Ishikawa (cell line): ENCODE data around the gene PPA1.

Experiments used
- CEBPB ChIP-seq: IDR thresholded peaks from 2 replicates; pipeline ENCODE4 v1.6.1; 2012
- CREB1 ChIP-seq: IDR thresholded peaks from 2 replicates; pipeline ENCODE4 v1.6.1; 2012; ENCODE audit warnings: low read depth
- EGR1 ChIP-seq: IDR thresholded peaks from 2 replicates; pipeline ENCODE4 v1.6.1; 2012
- EP300 ChIP-seq: IDR thresholded peaks from 2 replicates; pipeline ENCODE4 v1.6.1; 2012; ENCODE audit warnings: borderline replicate concordance
- FOXM1 ChIP-seq: IDR thresholded peaks from 2 replicates; pipeline ENCODE4 v1.6.1; 2012; ENCODE audit warnings: low read depth, borderline replicate concordance
- MAX ChIP-seq: IDR thresholded peaks from 2 replicates; pipeline ENCODE4 v1.6.1; 2012
- NFIC ChIP-seq: IDR thresholded peaks from 2 replicates; pipeline ENCODE4 v1.6.1; 2012
- RAD21 ChIP-seq: IDR thresholded peaks from 2 replicates; pipeline ENCODE4 v1.6.1; 2012; ENCODE audit warnings: low read depth
- REST ChIP-seq: IDR thresholded peaks from 2 replicates; pipeline ENCODE4 v1.6.1; 2012; ENCODE audit warnings: low read depth, mild to moderate bottlenecking
- TAF1 ChIP-seq: IDR thresholded peaks from 2 replicates; pipeline ENCODE4 v1.6.1; 2012; ENCODE audit warnings: low read depth, mild to moderate bottlenecking
- TCF12 ChIP-seq: IDR thresholded peaks from 2 replicates; pipeline ENCODE4 v1.6.1; 2012; ENCODE audit warnings: low read depth
- TEAD4 ChIP-seq: IDR thresholded peaks from 2 replicates; pipeline ENCODE4 v1.6.1; 2012
- USF1 ChIP-seq: IDR thresholded peaks from 2 replicates; pipeline ENCODE4 v1.6.1; 2012
- YY1 ChIP-seq: IDR thresholded peaks from 2 replicates; pipeline ENCODE4 v1.6.1; 2012; ENCODE audit warnings: low read depth
- ZBTB7A ChIP-seq: IDR thresholded peaks from 2 replicates; pipeline ENCODE4 v1.6.1; 2012; ENCODE audit warnings: low read depth

Gene PPA1

GRCh38 chr10:70255329-70256299 lies 22.4 kb upstream of the PPA1 start:
- peak; percentile 97 for TF ChIP-seq EP300
- TF ChIP-seq RAD21, result peak; percentile 30; the same call in 1 of the 2 replicates
- TF ChIP-seq NFIC, result peak; percentile 89
- TF ChIP-seq EGR1, result peak; percentile 37
- peak; percentile 96 for TF ChIP-seq ZBTB7A
- TF ChIP-seq CREB1, result no peak
- peak; percentile 72; the same call in 1 of the 2 replicates for TF ChIP-seq USF1
- peak; percentile 95 for TF ChIP-seq TEAD4
- peak; percentile 80 for TF ChIP-seq MAX
- TF ChIP-seq TCF12, result peak; percentile 98
- no peak for TF ChIP-seq TAF1
- TF ChIP-seq CEBPB, result peak; percentile 68; the same call in 1 of the 2 replicates
- peak; percentile 90 for TF ChIP-seq FOXM1
- peak; percentile 64 for TF ChIP-seq YY1
- TF ChIP-seq REST, result no peak

- TF ChIP-seq TCF12 (no peak), ZBTB7A (0 out of 2 replicates have a peak, but pooled peaks have one; percentile 54)
These were observed 21.6 kb upstream of the PPA1 start for GRCh38 chr10:70254778-70255328.

- TF ChIP-seq FOXM1, result no peak
- TF ChIP-seq TEAD4, result no peak
- TF ChIP-seq TAF1, result no peak
- TF ChIP-seq EGR1, result no peak
These were observed 20.9 kb upstream of the PPA1 start for GRCh38 chr10:70253878-70254765.

GRCh38 chr10:70250961-70251680 lies 17.9 kb upstream of the PPA1 start:
- TF ChIP-seq EP300 (no peak), EGR1 (no peak), ZBTB7A (no peak), TCF12 (no peak), MAX (no peak), CEBPB (no peak), CREB1 (no peak), REST (no peak), YY1 (no peak), FOXM1 (no peak), USF1 (no peak), NFIC (no peak), RAD21 (no peak), TEAD4 (no peak), TAF1 (no peak)

GRCh38 chr10:70247360-70247759 lies 14.1 kb upstream of the PPA1 start:
- TF ChIP-seq CEBPB (no peak), TAF1 (no peak), RAD21 (no peak), YY1 (no peak), NFIC (no peak), EGR1 (no peak), FOXM1 (no peak), TCF12 (no peak), REST (no peak), TEAD4 (no peak), USF1 (no peak), ZBTB7A (no peak), EP300 (no peak), CREB1 (no peak)
